KMS-11 (cell line): ENCODE measurements around the gene ALS2.

Experiments
- H2AFZ ChIP-seq: fragments of 200-600 bp; sonication (generic); 2 replicates; pipeline ENCODE4 v1.6.1; 2016; ENCODE audit warnings: antibody characterized with exemption, mixed run types, low read depth
- H3K27ac ChIP-seq: fragments of 200-600 bp; sonication (generic); 2 replicates; pipeline ENCODE4 v1.6.1; 2016; ENCODE audit warnings: mild to moderate bottlenecking, mixed run types
- H3K27me3 ChIP-seq: fragments of 200-600 bp; sonication (generic); 2 replicates; pipeline ENCODE4 v1.6.1; 2017; ENCODE audit warnings: mild to moderate bottlenecking, low read depth, mixed run types, moderate library complexity; ENCODE audit not compliant: insufficient read depth
- H3K36me3 ChIP-seq: fragments of 200-600 bp; sonication (generic); 2 replicates; pipeline ENCODE4 v1.6.1; 2017; ENCODE audit warnings: mild to moderate bottlenecking, mixed run types; ENCODE audit not compliant: insufficient read depth
- H3K4me1 ChIP-seq: fragments of 200-600 bp; sonication (generic); 2 replicates; pipeline ENCODE4 v1.6.1; 2016; ENCODE audit warnings: mild to moderate bottlenecking, low read depth, mixed run types; ENCODE audit not compliant: poor library complexity, severe bottlenecking
- H3K4me2 ChIP-seq: fragments of 200-600 bp; sonication (generic); 2 replicates; pipeline ENCODE4 v1.7.0; 2016; ENCODE audit warnings: mild to moderate bottlenecking, mixed run types
- H3K4me3 ChIP-seq: fragments of 200-600 bp; sonication (generic); IDR thresholded peaks from 2 replicates; pipeline ENCODE4 v1.6.1; 2017; ENCODE audit warnings: low read depth, low read length, mixed read lengths; ENCODE audit not compliant: insufficient read depth
- H3K79me2 ChIP-seq: fragments of 200-600 bp; sonication (generic); 2 replicates; pipeline ENCODE4 v1.6.1; 2016; ENCODE audit warnings: low read depth, mixed run types; ENCODE audit not compliant: insufficient read depth
- H3K9ac ChIP-seq: fragments of 200-600 bp; sonication (generic); 2 replicates; pipeline ENCODE4 v1.6.1; 2016; ENCODE audit warnings: mild to moderate bottlenecking, mixed run types
- H4K20me1 ChIP-seq: fragments of 200-600 bp; sonication (generic); 2 replicates; pipeline ENCODE4 v1.6.1; 2016; ENCODE audit warnings: mild to moderate bottlenecking, mixed run types; ENCODE audit not compliant: insufficient read depth
- TF ChIP-seq, protein P1 (sequence below): fragments of 200-600 bp; sonication (generic); conservative IDR thresholded peaks from 2 replicates; pipeline ENCODE4 v1.6.1; 2017; ENCODE audit warnings: low read depth, mild to moderate bottlenecking, antibody characterized with exemption, low read length, moderate library complexity, mixed read lengths

Gene ALS2

DNA sequence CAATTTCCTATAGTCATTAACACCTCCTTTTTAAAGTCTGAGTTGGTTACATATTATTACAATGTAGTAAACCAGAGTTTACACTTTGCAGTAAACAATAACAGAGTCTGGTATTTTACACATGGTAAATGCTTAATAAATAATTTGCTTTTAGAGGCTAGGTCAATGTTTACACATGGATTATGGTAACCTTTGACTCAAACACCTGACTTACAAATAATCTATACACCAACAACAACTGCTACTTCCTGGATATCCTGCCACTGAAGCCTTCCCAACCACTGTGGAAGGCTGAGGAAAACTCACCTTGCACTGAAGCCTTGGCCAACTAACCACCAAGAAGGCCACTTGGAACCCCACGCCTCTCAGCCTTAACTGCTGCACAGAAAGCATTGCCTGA, 5.4 kb downstream of the ALS2 start:
- Histone ChIP-seq H3K4me2 (no peak overlapping the region), H3K27me3 (no peaks in the 10 kb centered on the region), H3K4me3 (no peak overlapping the region), H3K27ac (no peak overlapping the region), H3K9ac (no peak overlapping the region), H3K36me3 (no peaks in the 10 kb centered on the region), H4K20me1 (no peaks in the 10 kb centered on the region), H3K4me1 (peaks cover 22% of the 10 kb centered on the region), H3K79me2 (peaks cover 21% of the 10 kb centered on the region; the same call in 1 of the 2 replicates), H2AFZ (no peak overlapping the region)
- TF ChIP-seq, protein P1, sequence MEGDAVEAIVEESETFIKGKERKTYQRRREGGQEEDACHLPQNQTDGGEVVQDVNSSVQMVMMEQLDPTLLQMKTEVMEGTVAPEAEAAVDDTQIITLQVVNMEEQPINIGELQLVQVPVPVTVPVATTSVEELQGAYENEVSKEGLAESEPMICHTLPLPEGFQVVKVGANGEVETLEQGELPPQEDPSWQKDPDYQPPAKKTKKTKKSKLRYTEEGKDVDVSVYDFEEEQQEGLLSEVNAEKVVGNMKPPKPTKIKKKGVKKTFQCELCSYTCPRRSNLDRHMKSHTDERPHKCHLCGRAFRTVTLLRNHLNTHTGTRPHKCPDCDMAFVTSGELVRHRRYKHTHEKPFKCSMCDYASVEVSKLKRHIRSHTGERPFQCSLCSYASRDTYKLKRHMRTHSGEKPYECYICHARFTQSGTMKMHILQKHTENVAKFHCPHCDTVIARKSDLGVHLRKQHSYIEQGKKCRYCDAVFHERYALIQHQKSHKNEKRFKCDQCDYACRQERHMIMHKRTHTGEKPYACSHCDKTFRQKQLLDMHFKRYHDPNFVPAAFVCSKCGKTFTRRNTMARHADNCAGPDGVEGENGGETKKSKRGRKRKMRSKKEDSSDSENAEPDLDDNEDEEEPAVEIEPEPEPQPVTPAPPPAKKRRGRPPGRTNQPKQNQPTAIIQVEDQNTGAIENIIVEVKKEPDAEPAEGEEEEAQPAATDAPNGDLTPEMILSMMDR: no peak

DNA sequence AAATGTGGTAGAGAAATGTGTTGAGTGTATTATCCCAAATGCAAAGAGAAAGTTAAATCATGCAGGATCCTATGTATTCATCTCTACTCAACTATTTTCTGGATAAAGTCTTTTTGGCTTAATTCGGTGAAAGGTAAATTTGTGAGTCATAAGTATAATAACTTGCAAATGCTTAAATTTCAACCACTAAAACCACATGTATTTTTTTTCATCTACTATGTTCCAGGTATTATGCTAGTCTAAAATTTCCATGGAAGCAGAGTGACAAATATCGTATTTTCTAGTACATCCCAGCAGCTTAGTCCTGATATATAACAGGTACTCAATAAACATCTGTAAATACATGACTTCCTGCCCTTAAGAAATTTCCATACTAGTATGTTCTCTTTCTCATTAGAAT, 6.2 kb downstream of the ALS2 start:
- Histone ChIP-seq H3K27ac (no peak overlapping the region), H3K4me2 (no peak overlapping the region), H4K20me1 (no peaks in the 10 kb centered on the region), H3K79me2 (peaks cover 13% of the 10 kb centered on the region; the same call in 1 of the 2 replicates), H3K4me1 (peaks cover 15% of the 10 kb centered on the region), H3K9ac (no peak overlapping the region), H2AFZ (no peak overlapping the region), H3K36me3 (no peaks in the 10 kb centered on the region), H3K4me3 (no peak overlapping the region), H3K27me3 (no peaks in the 10 kb centered on the region)
- TF ChIP-seq, protein P1: no peak

GRCh38 chr2:201773990-201774389, 6.7 kb downstream of the ALS2 start:
- Histone ChIP-seq H3K27me3 (no peaks in the 10 kb centered on the region), H3K4me1 (peaks cover 9% of the 10 kb centered on the region), H2AFZ (no peak overlapping the region), H3K36me3 (no peaks in the 10 kb centered on the region), H3K4me3 (no peak overlapping the region), H3K4me2 (no peak overlapping the region), H4K20me1 (no peaks in the 10 kb centered on the region), H3K9ac (no peak overlapping the region), H3K79me2 (peaks cover 8% of the 10 kb centered on the region; the same call in 1 of the 2 replicates), H3K27ac (no peak overlapping the region)
- TF ChIP-seq, protein P1: no peak

- no peak overlapping the region for H3K4me2 ChIP-seq
- H3K79me2 ChIP-seq: no peaks in the 10 kb centered on the region
- TF ChIP-seq, protein P1: no peak
- no peak overlapping the region for H3K4me3 ChIP-seq
- no peaks in the 10 kb centered on the region for H3K36me3 ChIP-seq
- peaks cover 10% of the 10 kb centered on the region for H3K4me1 ChIP-seq
- H3K9ac ChIP-seq: no peak overlapping the region
- no peaks in the 10 kb centered on the region for H4K20me1 ChIP-seq
- H3K27me3 ChIP-seq: no peaks in the 10 kb centered on the region
- no peak overlapping the region for H3K27ac ChIP-seq
- no peak overlapping the region for H2AFZ ChIP-seq
Measured at GRCh38 chr2:201769666-201770373, 10.9 kb downstream of the ALS2 start.
